GM23248 (cell line): ENCODE measurements around the gene VPS52.

Experiments used
- EZH2 ChIP-seq: fragments of 200-600 bp; sonication (generic); IDR thresholded peaks from 2 replicates; pipeline ENCODE4 v1.6.1; 2018; ENCODE audit warnings: antibody characterized with exemption, mild to moderate bottlenecking; ENCODE audit not compliant: insufficient read depth, poor library complexity, severe bottlenecking
- EZH2phosphoT487 ChIP-seq: fragments of 200-600 bp; sonication (generic); IDR thresholded peaks from 2 replicates; pipeline ENCODE4 v1.6.1; 2018; ENCODE audit warnings: antibody characterized with exemption, moderate library complexity, mild to moderate bottlenecking, low read depth; ENCODE audit not compliant: insufficient read depth

DNA sequence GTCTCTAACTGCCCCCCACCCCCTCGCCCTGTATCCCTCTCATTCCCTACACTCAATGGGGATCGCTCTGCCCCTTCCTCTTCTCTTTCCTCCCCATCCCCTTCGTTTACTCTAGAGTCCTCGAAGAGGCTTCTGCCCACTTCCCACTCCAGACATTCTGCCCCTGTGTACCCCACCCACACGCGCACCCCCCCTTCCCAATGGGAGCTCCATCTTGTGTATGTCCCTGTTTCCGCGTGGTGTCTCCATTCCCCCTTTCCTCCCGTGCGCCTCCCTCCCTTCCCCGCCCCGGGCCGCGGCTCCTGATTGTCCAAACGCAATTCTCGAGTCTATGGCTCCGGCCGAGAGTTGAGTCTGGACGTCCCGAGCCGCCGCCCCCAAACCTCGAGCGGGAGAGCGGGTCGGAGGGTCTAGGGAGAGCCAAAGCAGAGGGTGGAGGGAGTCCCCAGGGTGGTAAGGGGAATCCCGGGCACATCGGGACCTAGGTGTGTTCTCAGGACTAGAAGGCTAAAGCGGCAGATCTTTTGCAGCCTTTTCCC is 64.1 kb downstream of the VPS52 start:
- no peak for TF ChIP-seq EZH2
- TF ChIP-seq EZH2phosphoT487 = no peak
